WTC11 (cell line): Measurements from ENCODE around the gene HBB. TPM values are rescaled to one million over a fixed set of nuclear protein-coding genes. Genes with fewer than 3 reads are reported as not detected.

Source experiments
- ATAC-seq: fragments of 200-7000 bp; cut with Tn5 transposase; 2 replicates; pipeline ENCODE4 v1.10.0; 2021; ENCODE audit warnings: mild to moderate bottlenecking, moderate library complexity
- CTCF ChIA-PET: fragments of 300-600 bp; sonication (Branson Sonifier 250); formaldehyde crosslinking; loops from one replicate; lab custom pipeline; 2021; ENCODE audit warnings: antibody characterized with exemption; lab: Charles Lee
- POLR2A ChIA-PET: fragments of 350-600 bp; sonication (Branson Sonifier 250); formaldehyde crosslinking; loops from one replicate; lab custom pipeline; 2021; ENCODE audit warnings: antibody characterized with exemption; lab: Charles Lee
- DNase-seq: peaks from one replicate; pipeline ENCODE4 v3.0.0; 2021; ENCODE audit warnings: low spot score
- H3K27ac Mint-ChIP-seq: 2 replicates; pipeline ENCODE4 v1.8.0; 2021; ENCODE audit warnings: mixed read lengths
- H3K27me3 Mint-ChIP-seq: 2 replicates; pipeline ENCODE4 v1.8.0; 2021; ENCODE audit warnings: low read depth, mild to moderate bottlenecking, moderate library complexity, mixed read lengths
- H3K36me3 Mint-ChIP-seq: 2 replicates; pipeline ENCODE4 v1.8.0; 2021; ENCODE audit warnings: mixed read lengths
- H3K4me1 Mint-ChIP-seq: 2 replicates; pipeline ENCODE4 v1.8.0; 2022; ENCODE audit warnings: mixed read lengths
- H3K4me3 Mint-ChIP-seq: 2 replicates; pipeline ENCODE4 v1.8.0; 2021; ENCODE audit warnings: mild to moderate bottlenecking, moderate library complexity, mixed read lengths
- H3K9me3 Mint-ChIP-seq: 2 replicates; pipeline ENCODE4 v1.8.0; 2021; ENCODE audit warnings: mixed read lengths
- ESRRA ChIP-seq: sonication (generic); formaldehyde crosslinking; IDR thresholded peaks from 2 replicates; pipeline ENCODE4 v1.8.1; 2022; ENCODE audit warnings: mild to moderate bottlenecking, missing genetic modification reagents, borderline replicate concordance
- FOXJ3 ChIP-seq: sonication (generic); formaldehyde crosslinking; IDR thresholded peaks from 2 replicates; pipeline ENCODE4 v1.9.0; 2021; ENCODE audit warnings: missing genetic modification reagents, mild to moderate bottlenecking, borderline replicate concordance
- JUN ChIP-seq: sonication (generic); formaldehyde crosslinking; IDR thresholded peaks from 2 replicates; pipeline ENCODE4 v1.8.0; 2023; ENCODE audit warnings: mild to moderate bottlenecking, missing genetic modification reagents
- NR2C2 ChIP-seq: sonication (generic); formaldehyde crosslinking; IDR thresholded peaks from 2 replicates; pipeline ENCODE4 v1.8.0; 2022; ENCODE audit warnings: mild to moderate bottlenecking, missing genetic modification reagents
- SMAD4 ChIP-seq: sonication (generic); formaldehyde crosslinking; IDR thresholded peaks from 2 replicates; pipeline ENCODE4 v1.8.0; 2022; ENCODE audit warnings: mild to moderate bottlenecking, missing genetic modification reagents
- TEAD1 ChIP-seq: sonication (generic); formaldehyde crosslinking; IDR thresholded peaks from 2 replicates; pipeline ENCODE4 v1.8.0; 2022; ENCODE audit warnings: mild to moderate bottlenecking, missing genetic modification reagents
- TP53 ChIP-seq: sonication (generic); formaldehyde crosslinking; IDR thresholded peaks from 2 replicates; pipeline ENCODE4 v1.8.1; 2023; ENCODE audit warnings: mild to moderate bottlenecking, missing genetic modification reagents
- ZNF121 ChIP-seq: sonication (generic); formaldehyde crosslinking; IDR thresholded peaks from 2 replicates; pipeline ENCODE4 v1.8.0; 2023; ENCODE audit warnings: missing genetic modification reagents
- ZNF423 ChIP-seq: fragments of 250-450 bp; sonication (Bioruptor Pico); IDR thresholded peaks from 2 replicates; pipeline ENCODE4 v2.1.2; 2022; ENCODE audit warnings: mild to moderate bottlenecking, moderate library complexity
- ZNF671 ChIP-seq: fragments of 250-450 bp; sonication (Bioruptor Pico); IDR thresholded peaks from 2 replicates; pipeline ENCODE4 v1.8.0; 2021; ENCODE audit warnings: mild to moderate bottlenecking
- total RNA-seq: library from RNA; stranded (reverse); gene quantifications from 3 replicates; pipeline ENCODE4 v1.2.3, GENCODE V29; 2021
- TF ChIP-seq, protein P1 (sequence below): fragments of 250-450 bp; sonication (Bioruptor Pico); IDR thresholded peaks from 2 replicates; pipeline ENCODE4 v1.9.0; 2021; ENCODE audit warnings: mild to moderate bottlenecking
- TF ChIP-seq, protein P2 (sequence below): sonication (generic); formaldehyde crosslinking; IDR thresholded peaks from 2 replicates; pipeline ENCODE4 v1.8.0; 2022; ENCODE audit warnings: mild to moderate bottlenecking, missing genetic modification reagents
- TF ChIP-seq, protein P3 (sequence below): sonication (generic); formaldehyde crosslinking; IDR thresholded peaks from 2 replicates; pipeline ENCODE4 v1.8.0; 2022; ENCODE audit warnings: mild to moderate bottlenecking, missing genetic modification reagents
- TF ChIP-seq, protein P4 (sequence below): sonication (generic); formaldehyde crosslinking; IDR thresholded peaks from 2 replicates; pipeline ENCODE4 v1.8.0; 2022; ENCODE audit warnings: mild to moderate bottlenecking, missing genetic modification reagents
- TF ChIP-seq, protein P5 (sequence below): fragments of 250-450 bp; sonication (Bioruptor Pico); IDR thresholded peaks from 2 replicates; pipeline ENCODE4 v2.1.2; 2022; ENCODE audit warnings: mild to moderate bottlenecking, moderate library complexity
- TF ChIP-seq, protein P6 (sequence below): sonication (generic); formaldehyde crosslinking; IDR thresholded peaks from 2 replicates; pipeline ENCODE4 v1.8.0; 2022; ENCODE audit warnings: mild to moderate bottlenecking, missing genetic modification reagents
- TF ChIP-seq, protein P7 (sequence below): sonication (generic); formaldehyde crosslinking; IDR thresholded peaks from 2 replicates; pipeline ENCODE4 v1.8.0; 2023; ENCODE audit warnings: missing genetic modification reagents, mild to moderate bottlenecking, borderline replicate concordance

The HBB gene
- total RNA-seq, 1 experiment from 2014 or later = not detected

DNA sequence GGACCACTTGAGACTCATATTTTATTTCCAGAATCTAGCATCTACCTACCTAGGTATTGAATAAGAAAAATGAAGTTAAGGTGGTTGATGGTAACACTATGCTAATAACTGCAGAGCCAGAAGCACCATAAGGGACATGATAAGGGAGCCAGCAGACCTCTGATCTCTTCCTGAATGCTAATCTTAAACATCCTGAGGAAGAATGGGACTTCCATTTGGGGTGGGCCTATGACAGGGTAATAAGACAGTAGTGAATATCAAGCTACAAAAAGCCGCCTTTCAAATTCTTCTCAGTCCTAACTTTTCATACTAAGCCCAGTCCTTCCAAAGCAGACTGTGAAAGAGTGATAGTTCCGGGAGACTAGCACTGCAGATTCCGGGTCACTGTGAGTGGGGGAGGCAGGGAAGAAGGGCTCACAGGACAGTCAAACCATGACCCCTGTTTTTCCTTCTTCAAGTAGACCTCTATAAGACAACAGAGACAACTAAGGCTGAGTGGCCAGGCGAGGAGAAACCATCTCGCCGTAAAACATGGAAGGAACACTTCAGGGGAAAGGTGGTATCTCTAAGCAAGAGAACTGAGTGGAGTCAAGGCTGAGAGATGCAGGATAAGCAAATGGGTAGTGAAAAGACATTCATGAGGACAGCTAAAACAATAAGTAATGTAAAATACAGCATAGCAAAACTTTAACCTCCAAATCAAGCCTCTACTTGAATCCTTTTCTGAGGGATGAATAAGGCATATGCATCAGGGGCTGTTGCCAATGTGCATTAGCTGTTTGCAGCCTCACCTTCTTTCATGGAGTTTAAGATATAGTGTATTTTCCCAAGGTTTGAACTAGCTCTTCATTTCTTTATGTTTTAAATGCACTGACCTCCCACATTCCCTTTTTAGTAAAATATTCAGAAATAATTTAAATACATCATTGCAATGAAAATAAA, 2.1 kb downstream of the HBB start:
- Mint-ChIP-seq H3K9me3 (peaks cover 24% of the 10 kb centered on the region), H3K36me3 (peaks cover 20% of the 10 kb centered on the region), H3K27ac (no peak overlapping the region), H3K4me3 (no peak overlapping the region), H3K4me1 (peaks cover 3% of the 10 kb centered on the region; the same call in 1 of the 2 replicates), H3K27me3 (no peaks in the 10 kb centered on the region)
- ATAC-seq (no peak), DNase-seq (no peak)
- POLR2A ChIA-PET = no interaction called here
- CTCF ChIA-PET = interaction anchor here (0.7 kb wide), 1 partner anchor 130 kb away, joined by 3 read pairs; no protein-coding TSS in a partner anchor
- TF ChIP-seq NR2C2 (CRISPR knock-in tag) = no peak
- TF ChIP-seq TEAD1 (CRISPR knock-in tag) = no peak
- TF ChIP-seq, protein P1, sequence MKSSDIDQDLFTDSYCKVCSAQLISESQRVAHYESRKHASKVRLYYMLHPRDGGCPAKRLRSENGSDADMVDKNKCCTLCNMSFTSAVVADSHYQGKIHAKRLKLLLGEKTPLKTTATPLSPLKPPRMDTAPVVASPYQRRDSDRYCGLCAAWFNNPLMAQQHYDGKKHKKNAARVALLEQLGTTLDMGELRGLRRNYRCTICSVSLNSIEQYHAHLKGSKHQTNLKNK = no peak
- TF ChIP-seq SMAD4 = no peak
- TF ChIP-seq, protein P2, sequence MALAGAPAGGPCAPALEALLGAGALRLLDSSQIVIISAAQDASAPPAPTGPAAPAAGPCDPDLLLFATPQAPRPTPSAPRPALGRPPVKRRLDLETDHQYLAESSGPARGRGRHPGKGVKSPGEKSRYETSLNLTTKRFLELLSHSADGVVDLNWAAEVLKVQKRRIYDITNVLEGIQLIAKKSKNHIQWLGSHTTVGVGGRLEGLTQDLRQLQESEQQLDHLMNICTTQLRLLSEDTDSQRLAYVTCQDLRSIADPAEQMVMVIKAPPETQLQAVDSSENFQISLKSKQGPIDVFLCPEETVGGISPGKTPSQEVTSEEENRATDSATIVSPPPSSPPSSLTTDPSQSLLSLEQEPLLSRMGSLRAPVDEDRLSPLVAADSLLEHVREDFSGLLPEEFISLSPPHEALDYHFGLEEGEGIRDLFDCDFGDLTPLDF (CRISPR knock-in tag) = no peak
- TF ChIP-seq ZNF121 = no peak
- TF ChIP-seq, protein P3, sequence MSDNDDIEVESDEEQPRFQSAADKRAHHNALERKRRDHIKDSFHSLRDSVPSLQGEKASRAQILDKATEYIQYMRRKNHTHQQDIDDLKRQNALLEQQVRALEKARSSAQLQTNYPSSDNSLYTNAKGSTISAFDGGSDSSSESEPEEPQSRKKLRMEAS (CRISPR knock-in tag) = no peak
- TF ChIP-seq, protein P4, sequence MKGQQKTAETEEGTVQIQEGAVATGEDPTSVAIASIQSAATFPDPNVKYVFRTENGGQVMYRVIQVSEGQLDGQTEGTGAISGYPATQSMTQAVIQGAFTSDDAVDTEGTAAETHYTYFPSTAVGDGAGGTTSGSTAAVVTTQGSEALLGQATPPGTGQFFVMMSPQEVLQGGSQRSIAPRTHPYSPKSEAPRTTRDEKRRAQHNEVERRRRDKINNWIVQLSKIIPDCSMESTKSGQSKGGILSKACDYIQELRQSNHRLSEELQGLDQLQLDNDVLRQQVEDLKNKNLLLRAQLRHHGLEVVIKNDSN = no peak
- TF ChIP-seq JUN (CRISPR knock-in tag) = no peak
- TF ChIP-seq, protein P5, sequence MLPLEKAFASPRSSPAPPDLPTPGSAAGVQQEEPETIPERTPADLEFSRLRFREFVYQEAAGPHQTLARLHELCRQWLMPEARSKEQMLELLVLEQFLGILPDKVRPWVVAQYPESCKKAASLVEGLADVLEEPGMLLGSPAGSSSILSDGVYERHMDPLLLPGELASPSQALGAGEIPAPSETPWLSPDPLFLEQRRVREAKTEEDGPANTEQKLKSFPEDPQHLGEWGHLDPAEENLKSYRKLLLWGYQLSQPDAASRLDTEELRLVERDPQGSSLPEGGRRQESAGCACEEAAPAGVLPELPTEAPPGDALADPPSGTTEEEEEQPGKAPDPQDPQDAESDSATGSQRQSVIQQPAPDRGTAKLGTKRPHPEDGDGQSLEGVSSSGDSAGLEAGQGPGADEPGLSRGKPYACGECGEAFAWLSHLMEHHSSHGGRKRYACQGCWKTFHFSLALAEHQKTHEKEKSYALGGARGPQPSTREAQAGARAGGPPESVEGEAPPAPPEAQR = no peak
- TF ChIP-seq FOXJ3 (CRISPR knock-in tag) = no peak
- TF ChIP-seq, protein P6, sequence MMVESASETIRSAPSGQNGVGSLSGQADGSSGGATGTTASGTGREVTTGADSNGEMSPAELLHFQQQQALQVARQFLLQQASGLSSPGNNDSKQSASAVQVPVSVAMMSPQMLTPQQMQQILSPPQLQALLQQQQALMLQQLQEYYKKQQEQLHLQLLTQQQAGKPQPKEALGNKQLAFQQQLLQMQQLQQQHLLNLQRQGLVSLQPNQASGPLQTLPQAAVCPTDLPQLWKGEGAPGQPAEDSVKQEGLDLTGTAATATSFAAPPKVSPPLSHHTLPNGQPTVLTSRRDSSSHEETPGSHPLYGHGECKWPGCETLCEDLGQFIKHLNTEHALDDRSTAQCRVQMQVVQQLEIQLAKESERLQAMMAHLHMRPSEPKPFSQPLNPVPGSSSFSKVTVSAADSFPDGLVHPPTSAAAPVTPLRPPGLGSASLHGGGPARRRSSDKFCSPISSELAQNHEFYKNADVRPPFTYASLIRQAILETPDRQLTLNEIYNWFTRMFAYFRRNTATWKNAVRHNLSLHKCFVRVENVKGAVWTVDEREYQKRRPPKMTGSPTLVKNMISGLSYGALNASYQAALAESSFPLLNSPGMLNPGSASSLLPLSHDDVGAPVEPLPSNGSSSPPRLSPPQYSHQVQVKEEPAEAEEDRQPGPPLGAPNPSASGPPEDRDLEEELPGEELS (CRISPR knock-in tag) = no peak
- no peak for TF ChIP-seq TP53 (CRISPR knock-in tag)
- no peak for TF ChIP-seq ZNF671 (CRISPR knock-in tag)
- TF ChIP-seq, protein P7, sequence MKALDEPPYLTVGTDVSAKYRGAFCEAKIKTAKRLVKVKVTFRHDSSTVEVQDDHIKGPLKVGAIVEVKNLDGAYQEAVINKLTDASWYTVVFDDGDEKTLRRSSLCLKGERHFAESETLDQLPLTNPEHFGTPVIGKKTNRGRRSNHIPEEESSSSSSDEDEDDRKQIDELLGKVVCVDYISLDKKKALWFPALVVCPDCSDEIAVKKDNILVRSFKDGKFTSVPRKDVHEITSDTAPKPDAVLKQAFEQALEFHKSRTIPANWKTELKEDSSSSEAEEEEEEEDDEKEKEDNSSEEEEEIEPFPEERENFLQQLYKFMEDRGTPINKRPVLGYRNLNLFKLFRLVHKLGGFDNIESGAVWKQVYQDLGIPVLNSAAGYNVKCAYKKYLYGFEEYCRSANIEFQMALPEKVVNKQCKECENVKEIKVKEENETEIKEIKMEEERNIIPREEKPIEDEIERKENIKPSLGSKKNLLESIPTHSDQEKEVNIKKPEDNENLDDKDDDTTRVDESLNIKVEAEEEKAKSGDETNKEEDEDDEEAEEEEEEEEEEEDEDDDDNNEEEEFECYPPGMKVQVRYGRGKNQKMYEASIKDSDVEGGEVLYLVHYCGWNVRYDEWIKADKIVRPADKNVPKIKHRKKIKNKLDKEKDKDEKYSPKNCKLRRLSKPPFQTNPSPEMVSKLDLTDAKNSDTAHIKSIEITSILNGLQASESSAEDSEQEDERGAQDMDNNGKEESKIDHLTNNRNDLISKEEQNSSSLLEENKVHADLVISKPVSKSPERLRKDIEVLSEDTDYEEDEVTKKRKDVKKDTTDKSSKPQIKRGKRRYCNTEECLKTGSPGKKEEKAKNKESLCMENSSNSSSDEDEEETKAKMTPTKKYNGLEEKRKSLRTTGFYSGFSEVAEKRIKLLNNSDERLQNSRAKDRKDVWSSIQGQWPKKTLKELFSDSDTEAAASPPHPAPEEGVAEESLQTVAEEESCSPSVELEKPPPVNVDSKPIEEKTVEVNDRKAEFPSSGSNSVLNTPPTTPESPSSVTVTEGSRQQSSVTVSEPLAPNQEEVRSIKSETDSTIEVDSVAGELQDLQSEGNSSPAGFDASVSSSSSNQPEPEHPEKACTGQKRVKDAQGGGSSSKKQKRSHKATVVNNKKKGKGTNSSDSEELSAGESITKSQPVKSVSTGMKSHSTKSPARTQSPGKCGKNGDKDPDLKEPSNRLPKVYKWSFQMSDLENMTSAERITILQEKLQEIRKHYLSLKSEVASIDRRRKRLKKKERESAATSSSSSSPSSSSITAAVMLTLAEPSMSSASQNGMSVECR (CRISPR knock-in tag) = no peak
- TF ChIP-seq ESRRA (CRISPR knock-in tag) = no peak
- no peak for TF ChIP-seq ZNF423 (CRISPR knock-in tag)
